Activated CD8-positive, alpha-beta memory T cell treated with anti-CD3 and anti-CD28 coated beads for 36 hours (primary cell): ENCODE measurements around the gene POLR2B. TPM values are rescaled to one million over a fixed set of nuclear protein-coding genes. Genes with fewer than 3 reads are reported as not detected.
"Not testable (repeated sequence)": the region's sequence is repeated elsewhere in the genome, so short reads cannot be mapped to it uniquely, and the experiment has no call there.

Experiments used
- CTCF ChIA-PET: fragments of 350-600 bp; sonication (Branson Sonifier 250); formaldehyde crosslinking; loops from one replicate; lab custom pipeline; 2021; ENCODE audit warnings: antibody characterized with exemption; lab: Charles Lee
- POLR2A ChIA-PET: fragments of 350-600 bp; sonication (Branson Sonifier 250); formaldehyde crosslinking; loops from one replicate; lab custom pipeline; 2021; ENCODE audit warnings: antibody characterized with exemption; lab: Charles Lee
- total RNA-seq, 2 experiments: library from RNA; stranded (reverse); gene quantifications; one replicate each; pipeline ENCODE4 v1.2.3, GENCODE V29; 2021

POLR2B gene
- 100 to 1,000 TPM; 134 to 140 TPM for total RNA-seq

DNA sequence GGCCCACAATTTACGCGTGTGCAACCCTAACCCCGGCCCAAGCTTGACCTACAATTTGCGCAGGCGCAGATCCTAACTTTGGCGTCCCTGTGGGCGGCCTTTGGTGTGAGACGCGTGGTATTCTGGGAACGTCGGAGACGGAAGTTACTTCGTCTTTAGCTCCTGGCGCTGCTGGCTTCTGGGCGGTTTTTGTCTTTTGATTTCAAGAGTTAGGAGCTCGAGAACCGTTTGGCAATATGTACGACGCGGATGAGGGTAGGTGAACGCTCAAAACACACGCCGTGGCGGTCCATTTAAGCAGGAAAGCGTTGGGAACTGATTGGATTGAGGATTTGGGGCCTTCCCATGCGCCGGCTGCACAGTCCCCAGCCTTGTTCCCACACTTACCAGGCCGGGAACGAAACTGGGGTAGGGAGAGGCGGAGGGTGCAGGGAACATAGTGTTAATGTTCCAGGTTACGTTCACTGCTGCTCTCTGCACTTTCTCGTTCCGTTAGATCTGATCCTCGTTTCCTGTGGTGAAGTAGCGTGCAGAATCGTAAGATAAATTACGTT lies at the start of gene POLR2B:
Gene POLR2B (plus strand): TSS at position 147 of the 554 bp plus-strand sequence. CDS start 90 bp downstream, at position 237.
- ChIA-PET CTCF (interaction anchor here (1.4 to 1.9 kb wide), 3 partner anchors 9 to 329 kb away, joined by 4 to 11 read pairs (median 5); partner anchors contain the start of gene REST), POLR2A (interaction anchor here (0.7 to 3.7 kb wide), 7 partner anchors 12 to 591 kb away, joined by 3 to 42 read pairs (median 4); partner anchors contain the start of genes AASDH, PAICS, PPAT and REST)

DNA sequence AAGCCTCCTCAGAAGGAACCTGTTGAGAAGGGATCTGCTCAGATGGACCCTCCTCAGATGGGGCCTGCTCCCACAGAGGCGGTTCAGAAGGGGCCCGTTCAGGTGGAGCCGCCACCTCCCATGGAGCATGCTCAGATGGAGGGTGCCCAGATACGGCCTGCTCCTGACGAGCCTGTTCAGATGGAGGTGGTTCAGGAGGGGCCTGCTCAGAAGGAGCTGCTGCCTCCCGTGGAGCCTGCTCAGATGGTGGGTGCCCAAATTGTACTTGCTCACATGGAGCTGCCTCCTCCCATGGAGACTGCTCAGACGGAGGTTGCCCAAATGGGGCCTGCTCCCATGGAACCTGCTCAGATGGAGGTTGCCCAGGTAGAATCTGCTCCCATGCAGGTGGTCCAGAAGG lies 48.1 kb upstream of the POLR2B start:
- ChIA-PET POLR2A (no interaction called here), CTCF (no interaction called here)

DNA sequence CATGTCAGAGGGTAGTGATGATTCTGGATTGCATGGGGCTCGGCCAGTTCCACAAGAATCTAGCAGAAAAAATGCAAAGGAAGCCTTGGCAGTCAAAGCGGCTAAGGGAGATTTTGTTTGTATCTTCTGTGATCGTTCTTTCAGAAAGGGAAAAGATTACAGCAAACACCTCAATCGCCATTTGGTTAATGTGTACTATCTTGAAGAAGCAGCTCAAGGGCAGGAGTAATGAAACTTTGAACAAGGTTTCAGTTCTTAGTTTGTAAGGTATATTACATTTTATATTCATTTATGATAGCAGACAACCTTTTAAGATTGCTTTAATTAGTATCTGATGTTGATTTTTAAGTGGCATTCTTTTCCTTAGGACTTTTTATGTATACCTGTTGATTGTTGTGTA lies 46.8 kb upstream of the POLR2B start:
- POLR2A ChIA-PET = no interaction called here
- CTCF ChIA-PET = interaction anchor here (1.2 kb wide), 1 partner anchor 23 kb away, joined by 3 read pairs; no protein-coding TSS in a partner anchor

DNA sequence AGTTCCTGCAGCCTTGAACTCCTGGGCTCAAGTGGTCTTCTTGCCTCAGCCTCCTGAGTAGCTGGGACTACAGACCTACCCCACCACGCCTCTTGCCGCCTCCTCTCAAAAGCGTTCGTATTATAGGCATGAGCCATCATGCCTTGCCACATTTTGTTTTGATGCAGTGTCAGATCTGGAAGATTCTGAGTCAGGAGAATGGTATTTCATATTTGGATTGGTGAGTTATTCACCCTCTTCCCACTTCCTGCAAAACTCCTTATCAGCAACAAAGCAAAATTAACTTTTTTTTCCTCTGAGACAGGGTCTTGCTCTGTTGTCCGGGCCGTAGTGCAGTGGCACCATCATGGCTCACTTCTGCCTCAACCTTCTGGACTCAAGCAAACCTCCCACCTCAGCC lies 41.4 kb upstream of the POLR2B start:
- ChIA-PET CTCF (no interaction called here), POLR2A (no interaction called here)

DNA sequence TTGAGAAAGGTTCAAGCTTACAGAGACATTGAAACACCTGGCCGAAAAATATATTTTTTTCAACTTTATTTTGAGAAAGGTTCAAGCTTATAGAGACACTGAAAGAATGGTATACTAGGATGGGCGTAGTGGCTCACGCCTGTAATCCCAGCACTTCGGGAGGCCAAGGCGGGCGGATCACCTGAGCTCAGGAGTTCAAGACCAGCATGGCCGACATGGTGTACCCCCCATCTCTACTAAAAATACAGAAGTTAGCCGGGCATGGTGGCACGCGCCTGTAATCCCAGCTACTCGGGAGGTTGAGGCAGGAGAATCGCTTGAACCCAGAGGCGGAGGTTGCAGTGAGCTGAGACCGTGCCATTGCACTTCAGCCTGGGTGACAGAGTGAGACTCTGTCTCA lies 38.9 kb upstream of the POLR2B start:
- POLR2A ChIA-PET, CTCF ChIA-PET: not testable (repeated sequence)

DNA sequence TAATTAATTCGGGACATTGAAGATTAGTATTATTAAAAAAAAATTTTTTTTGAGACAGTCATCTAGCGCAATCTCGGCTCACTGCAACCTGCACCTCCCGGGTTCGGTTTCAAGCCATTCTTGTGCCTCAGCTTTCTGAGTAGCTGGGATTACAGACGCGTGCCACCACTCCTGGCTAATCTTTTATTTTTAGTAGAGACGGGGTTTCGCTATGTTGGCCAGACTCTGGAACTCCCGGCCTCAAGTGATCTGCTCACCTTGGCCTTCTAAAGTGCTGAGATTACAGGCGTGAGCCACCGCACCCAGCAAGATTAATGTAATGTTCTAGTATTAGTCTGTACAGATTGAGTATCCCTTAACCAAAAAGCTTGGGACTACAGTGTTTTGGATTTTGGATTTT lies 38.3 kb upstream of the POLR2B start:
- CTCF ChIA-PET = no interaction called here
- POLR2A ChIA-PET = no interaction called here

DNA sequence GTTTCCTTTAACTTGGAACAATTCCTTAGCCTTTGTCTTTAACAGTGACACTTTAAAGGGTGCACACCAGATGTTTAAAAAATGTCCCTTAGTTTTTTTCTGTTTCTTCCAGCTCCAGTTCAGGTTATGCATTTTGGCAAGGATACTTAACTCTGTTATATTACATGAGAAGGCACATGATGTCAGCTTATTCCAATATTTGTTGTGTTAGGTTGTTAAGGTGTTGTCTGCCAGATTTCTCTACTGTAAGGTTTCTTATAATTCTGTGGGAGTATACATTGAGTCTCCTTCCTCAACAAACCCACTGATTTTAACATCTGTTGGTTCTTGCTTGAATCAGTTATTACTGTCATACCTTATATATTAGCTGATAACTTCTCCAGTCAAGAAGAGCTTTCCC lies 37.7 kb upstream of the POLR2B start:
- ChIA-PET CTCF (no interaction called here), POLR2A (no interaction called here)

DNA sequence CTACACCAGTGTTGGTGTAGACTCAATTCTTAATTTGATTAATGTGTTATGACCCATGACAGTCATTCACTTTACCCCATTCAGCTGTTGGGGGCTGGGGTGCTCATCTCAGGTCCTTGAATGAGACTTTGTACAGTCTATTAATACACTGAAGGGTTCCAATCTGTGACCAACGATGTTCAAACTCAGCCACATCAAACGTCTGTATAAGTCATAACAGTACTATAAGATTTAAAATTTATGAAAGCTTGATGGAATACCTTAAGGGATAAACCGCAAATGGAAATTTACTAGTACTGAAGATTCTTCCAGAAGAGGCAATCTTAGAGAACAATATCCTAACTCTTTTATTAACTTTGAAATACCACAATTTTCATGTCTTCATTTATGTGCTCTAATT lies 37.3 kb upstream of the POLR2B start:
- CTCF ChIA-PET = no interaction called here
- POLR2A ChIA-PET = no interaction called here

DNA sequence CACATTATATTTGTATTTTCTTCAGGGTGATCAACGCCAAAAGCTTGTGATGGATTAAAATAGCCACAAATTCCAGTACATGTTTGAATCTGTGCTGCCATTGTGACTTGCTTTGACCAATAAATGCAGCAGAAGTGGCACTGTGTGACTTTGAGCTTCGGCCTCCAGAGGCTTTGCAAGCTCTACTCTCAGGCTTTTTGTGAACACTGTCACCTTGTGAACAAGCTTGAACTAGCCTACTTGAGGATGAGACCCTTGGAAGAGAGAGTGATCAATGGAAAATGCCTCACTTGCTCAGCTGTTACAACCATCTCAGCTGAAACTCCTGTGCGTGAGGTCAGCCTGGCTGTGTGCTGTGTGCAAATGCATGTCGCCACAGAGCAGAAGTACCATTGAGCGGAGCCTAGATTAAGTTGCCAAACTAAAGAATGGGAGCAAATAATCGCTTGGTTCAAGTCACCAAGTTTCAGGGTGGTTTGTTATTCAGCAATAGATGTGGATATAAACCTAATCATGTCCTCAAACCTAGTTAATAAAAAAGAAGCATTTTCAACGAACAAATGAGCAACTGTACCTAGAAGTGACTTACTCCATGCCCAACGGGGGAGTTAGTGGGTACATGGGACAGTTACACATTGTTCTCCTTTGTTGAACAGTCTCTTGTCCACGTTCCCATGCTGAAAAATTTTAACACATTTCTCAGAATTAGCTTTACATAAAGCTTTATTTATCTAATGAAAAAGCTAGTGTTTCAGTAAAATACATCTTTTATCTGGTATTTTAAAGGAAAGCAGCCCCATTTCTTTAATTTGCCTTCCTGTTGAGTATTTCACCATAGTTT lies 24.8 kb upstream of the POLR2B start:
- CTCF ChIA-PET = no interaction called here
- POLR2A ChIA-PET = interaction anchor here (0.7 kb wide), 1 partner anchor 18 kb away, joined by 4 read pairs; no protein-coding TSS in a partner anchor

DNA sequence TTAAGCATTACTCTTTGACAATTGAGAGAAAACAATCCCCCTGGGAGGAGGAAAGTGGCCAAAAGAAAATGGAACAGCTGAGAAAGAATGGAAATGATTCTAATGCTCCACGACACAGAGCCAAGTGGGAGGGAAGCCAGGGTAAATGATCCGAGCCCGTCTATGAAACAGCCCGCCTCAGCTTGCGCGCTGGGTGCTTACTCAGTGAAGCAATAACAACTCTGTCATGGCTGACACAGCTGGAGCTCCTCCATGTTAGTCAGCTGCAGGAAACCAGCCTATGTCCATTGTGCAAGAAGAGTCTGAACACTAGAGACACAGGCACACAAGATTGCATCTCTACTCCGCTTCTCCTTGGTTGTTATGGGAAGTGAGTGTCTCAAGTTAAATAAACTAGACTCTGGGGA lies 20.6 kb upstream of the POLR2B start:
- CTCF ChIA-PET = no interaction called here
- POLR2A ChIA-PET = no interaction called here

DNA sequence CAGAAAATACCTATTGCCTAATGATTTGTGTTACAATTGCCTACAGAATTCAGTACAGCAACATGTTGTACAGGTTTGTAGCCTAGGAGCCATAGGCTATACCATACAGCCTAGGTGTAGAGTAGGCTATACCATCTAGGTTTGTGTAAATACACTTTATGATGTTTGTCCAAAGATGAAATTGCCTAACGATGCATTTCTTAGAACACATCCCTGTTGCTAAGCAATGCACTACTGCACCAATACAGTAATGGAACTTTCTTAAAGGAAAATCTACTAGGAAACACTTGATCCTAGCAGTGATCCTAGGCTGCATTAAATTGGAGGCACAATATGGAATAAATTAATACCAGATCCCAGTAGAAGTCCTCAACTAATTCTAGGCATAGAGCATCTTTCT lies 19.6 kb upstream of the POLR2B start:
- POLR2A ChIA-PET = no interaction called here
- CTCF ChIA-PET = no interaction called here

DNA sequence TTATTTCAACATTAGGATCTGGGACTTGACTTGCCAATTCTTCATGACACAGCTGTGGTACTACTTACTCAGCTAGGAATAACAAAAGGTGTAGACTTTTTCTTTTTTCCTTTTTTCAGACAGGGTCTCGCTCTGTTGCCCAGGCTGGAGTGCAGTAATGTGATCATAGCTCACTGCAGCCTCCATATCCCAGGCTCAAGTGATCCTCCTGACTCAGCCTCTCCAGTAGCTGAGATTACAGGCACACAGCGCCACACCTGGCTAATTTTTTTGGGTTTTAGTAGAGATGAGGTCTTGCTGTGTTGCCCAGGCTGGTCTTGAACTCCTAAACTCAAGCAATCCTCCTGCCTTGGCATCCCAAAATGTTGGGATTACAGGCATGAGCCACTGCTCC lies 17.6 kb upstream of the POLR2B start:
- CTCF ChIA-PET = interaction anchor here (1.1 kb wide), 1 partner anchor 10 kb away, joined by 4 read pairs; no protein-coding TSS in a partner anchor
- POLR2A ChIA-PET = no interaction called here

DNA sequence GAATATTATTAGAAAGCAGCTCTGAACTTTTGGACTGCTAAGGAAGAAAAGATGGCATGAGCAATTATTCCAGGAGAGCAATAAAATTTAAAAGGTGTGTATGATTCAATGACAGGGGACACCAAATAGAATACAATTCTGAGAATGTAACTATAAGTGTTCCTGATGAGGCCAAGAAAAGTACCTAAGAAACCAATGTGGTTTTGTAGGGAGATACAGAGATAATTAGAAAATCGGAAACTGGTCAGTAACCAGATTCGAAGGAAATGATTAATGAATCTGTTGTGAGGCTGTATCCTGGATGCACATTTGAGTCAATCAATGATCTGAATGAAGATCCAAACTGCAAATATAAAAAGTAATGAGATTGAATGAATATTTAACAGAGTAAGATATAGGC lies 7.3 kb upstream of the POLR2B start:
- CTCF ChIA-PET = interaction anchor here (0.7 kb wide), 1 partner anchor 11 kb away, joined by 4 read pairs; no protein-coding TSS in a partner anchor
- POLR2A ChIA-PET = interaction anchor here (0.6 to 1.2 kb wide), 3 partner anchors 8 to 1576 kb away, joined by 3 to 6 read pairs (median 4); no protein-coding TSS in a partner anchor

DNA sequence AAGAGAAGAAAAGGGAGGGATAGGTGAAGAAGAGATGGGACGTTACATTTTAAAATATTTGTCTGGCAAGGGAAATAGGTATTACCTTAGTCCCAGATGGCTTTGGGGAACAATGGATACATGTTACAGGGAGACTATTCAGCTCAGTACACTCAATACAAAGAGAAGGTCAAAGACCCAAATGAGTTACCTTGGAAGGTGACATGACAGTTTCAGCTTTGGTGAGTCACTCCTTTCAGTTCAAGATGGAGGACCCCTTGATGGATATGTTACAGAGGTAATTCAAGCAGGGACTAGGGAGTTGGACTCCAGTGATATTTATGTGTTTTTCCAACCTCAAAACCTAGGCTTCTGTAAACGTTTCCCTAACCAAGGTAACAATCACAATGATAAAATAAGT lies 6.3 kb upstream of the POLR2B start:
- CTCF ChIA-PET = no interaction called here

DNA sequence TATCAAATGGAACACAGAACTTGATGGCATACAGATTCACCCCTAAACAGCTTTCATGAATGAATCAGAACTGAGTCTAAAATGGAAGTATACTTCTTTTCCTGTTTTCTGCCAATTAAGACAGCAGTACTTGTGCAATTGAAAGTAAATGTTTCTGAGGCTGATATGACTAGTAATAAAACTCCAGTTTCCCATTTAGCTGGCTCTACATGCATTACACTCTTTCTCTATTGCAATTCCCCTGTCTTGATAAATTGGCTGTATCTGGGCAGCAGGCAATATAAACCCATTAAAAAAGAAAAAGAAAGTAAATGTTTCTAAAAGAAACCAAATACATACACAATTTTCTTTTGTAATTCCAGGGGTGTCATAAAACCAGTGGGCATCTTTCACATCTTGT lies 5.9 kb upstream of the POLR2B start:
- POLR2A ChIA-PET = no interaction called here
- CTCF ChIA-PET = no interaction called here

More for the DNA sequence above, 6.3 kb upstream of the POLR2B start:
- POLR2A ChIA-PET = interaction anchor here (0.5 to 1.2 kb wide), 2 partner anchors 18 to 64 kb away, joined by 4 to 6 read pairs; no protein-coding TSS in a partner anchor

DNA sequence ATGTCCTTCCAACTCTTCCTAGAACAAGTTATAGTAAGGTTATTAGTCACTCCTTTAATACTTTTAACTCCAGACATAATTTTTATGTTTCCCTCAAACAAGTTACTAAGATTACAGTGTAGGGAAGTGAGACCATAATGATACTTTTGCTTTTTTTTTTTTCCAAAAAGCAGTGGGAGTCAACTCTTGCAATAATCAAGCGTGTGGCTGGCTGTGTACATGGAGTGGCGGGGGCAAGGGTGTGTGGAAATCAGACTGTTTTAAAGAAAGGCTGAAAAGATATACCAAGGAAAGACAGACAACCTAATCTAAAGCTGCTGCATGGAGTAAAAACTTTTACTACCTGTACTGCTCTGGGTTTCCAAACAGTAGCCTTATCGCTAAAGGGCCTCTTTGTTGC lies 5.4 kb upstream of the POLR2B start:
- ChIA-PET CTCF (no interaction called here), POLR2A (no interaction called here)

DNA sequence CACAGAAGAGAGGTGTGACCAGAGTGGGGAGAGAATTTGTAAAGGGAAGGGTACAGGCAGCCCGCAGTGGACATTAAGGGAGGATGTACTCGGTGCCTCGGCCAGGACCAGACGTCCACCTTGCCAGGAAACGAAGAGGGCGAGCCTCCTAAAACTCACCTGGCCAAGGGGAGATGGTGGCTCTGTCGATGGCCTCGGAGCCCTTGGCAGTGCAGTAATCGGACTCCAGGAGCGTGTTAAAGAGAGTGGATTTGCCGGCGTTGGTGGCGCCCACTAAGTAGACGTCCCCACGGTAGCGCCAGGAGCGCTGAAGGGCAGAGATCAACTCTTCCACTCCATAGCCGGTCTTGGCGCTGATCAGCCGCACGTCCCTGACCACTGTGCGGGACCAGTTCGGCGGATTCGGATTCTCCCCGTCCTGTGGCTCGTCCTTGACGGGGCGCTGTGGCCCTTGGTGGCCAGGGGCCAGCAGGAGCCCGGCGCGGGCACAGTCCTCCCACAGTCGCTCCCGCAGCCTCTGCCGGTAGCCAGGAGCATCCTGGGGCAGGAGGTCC lies 2.3 kb upstream of the POLR2B start:
- ChIA-PET CTCF (interaction anchor here (0.6 to 1.9 kb wide), 2 partner anchors 12 to 67 kb away, joined by 3 to 10 read pairs; no protein-coding TSS in a partner anchor), POLR2A (interaction anchor here (1.2 kb wide), 1 partner anchor 9 kb away, joined by 4 read pairs; no protein-coding TSS in a partner anchor)

DNA sequence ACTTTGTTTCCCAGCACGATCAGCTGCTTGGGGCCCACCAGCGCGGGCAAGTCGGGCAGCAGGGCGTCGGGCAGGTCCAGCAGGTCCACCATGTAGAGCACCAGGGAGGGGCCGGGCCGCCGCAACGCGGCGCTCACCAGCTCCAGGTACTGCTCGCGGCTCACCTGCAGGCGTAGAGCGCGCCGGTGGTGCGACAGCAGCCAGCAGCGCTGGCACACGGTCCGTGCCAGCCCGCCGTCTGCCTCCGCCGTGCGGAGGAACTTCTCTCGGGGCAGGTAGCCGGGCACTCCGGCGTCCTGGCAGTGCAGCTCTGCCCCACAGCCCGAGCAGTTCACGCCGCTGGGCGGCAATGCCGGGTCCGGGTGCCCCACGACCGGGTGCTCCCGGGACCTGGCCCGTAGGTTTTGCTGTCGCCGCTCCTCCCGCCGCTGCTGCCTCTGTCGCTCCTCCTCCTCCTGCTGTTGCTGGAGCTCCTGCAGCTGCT lies 1.8 kb upstream of the POLR2B start:
- ChIA-PET CTCF (interaction anchor here (0.6 to 1.9 kb wide), 3 partner anchors 13 to 70 kb away, joined by 3 to 11 read pairs (median 10); partner anchors contain the start of gene REST), POLR2A (interaction anchor here (1.2 to 3.7 kb wide), 4 partner anchors 10 to 540 kb away, joined by 3 to 42 read pairs (median 14); partner anchors contain the start of genes PAICS, PPAT and REST)

DNA sequence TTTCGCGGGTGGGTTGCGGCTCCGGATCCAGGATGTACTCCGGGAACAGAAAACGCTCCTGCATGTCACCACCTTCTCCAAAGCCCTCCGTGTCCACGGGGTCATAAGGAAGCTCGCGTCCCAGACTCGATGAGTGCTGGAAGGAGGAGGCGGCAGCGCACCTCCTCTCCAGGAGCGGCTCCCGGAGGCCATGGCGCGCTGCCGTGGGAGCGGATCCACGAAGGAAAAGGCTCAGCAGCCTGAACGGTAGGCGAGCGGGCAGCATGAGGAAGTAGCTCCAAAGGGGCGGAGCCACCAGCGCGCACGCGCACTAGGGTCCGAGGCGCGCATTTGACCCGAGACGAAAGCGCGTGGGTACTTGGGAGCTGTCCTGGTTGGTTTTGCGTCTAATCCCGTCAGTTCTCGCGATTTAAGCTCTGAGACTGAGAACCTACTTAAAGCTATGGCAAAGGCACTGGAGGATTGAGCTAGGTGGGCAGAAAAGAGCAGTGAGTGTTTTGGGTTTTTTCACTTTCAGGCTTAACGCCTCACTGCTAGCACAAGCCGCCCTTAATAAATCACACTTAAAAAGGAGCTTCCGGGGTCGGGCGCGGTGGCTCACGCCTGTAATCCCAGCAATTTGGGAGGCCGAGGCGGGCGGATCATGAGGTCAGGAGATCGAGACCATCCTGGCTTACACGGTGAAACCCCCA lies 1.2 kb upstream of the POLR2B start, which contains the start of gene NOA1:
Gene NOA1 (minus strand): TSS at position 286 of the 692 bp plus-strand sequence. CDS start 21 bp downstream, at position 265.
- ChIA-PET CTCF (interaction anchor here (0.6 to 1.9 kb wide), 4 partner anchors 13 to 328 kb away, joined by 3 to 11 read pairs (median 7); partner anchors contain the start of gene REST), POLR2A (interaction anchor here (1.1 to 3.7 kb wide), 6 partner anchors 10 to 590 kb away, joined by 3 to 42 read pairs (median 7); partner anchors contain the start of genes AASDH, PAICS, PPAT and REST)
